NT2/D1 (cell line): ENCODE measurements around the gene NFATC4.

Experiments used
- DNase-seq: peaks from one replicate; pipeline ENCODE4 v3.0.0-alpha.2; 2011; ENCODE audit warnings: low read depth, low spot score
- H3K27me3 ChIP-seq: 2 replicates; pipeline ENCODE4 v1.6.0; 2011; ENCODE audit warnings: mild to moderate bottlenecking; ENCODE audit not compliant: insufficient read length, insufficient read depth
- H3K36me3 ChIP-seq: 2 replicates; pipeline ENCODE4 v1.6.1; 2011; ENCODE audit warnings: mild to moderate bottlenecking, low read length, mixed read lengths; ENCODE audit not compliant: insufficient read depth, insufficient read length
- H3K4me1 ChIP-seq: 2 replicates; pipeline ENCODE4 v1.5.1; 2011; ENCODE audit not compliant: insufficient read depth, insufficient read length
- H3K4me3 ChIP-seq: 2 replicates; pipeline ENCODE4 v1.5.1; 2011; ENCODE audit warnings: low read depth; ENCODE audit not compliant: insufficient read length
- H3K9ac ChIP-seq: 2 replicates; pipeline ENCODE4 v1.6.0; 2011; ENCODE audit warnings: low read depth; ENCODE audit not compliant: insufficient read length
- H3K9me3 ChIP-seq: 2 replicates; pipeline ENCODE4 v1.5.1; 2011; ENCODE audit warnings: mild to moderate bottlenecking, low read length; ENCODE audit not compliant: insufficient read depth
- SUZ12 ChIP-seq: IDR thresholded peaks from 2 replicates; pipeline ENCODE4 v1.6.1; 2011; ENCODE audit not compliant: insufficient read length, insufficient read depth; ENCODE audit errors: extremely low read depth
- YY1 ChIP-seq: IDR thresholded peaks from 2 replicates; pipeline ENCODE4 v1.6.1; 2011; ENCODE audit not compliant: insufficient read length, insufficient read depth
- ZNF274 ChIP-seq: IDR thresholded peaks from 2 replicates; pipeline ENCODE4 v1.6.1; 2011; ENCODE audit warnings: mild to moderate bottlenecking, low read depth, low read length

The NFATC4 gene

DNA sequence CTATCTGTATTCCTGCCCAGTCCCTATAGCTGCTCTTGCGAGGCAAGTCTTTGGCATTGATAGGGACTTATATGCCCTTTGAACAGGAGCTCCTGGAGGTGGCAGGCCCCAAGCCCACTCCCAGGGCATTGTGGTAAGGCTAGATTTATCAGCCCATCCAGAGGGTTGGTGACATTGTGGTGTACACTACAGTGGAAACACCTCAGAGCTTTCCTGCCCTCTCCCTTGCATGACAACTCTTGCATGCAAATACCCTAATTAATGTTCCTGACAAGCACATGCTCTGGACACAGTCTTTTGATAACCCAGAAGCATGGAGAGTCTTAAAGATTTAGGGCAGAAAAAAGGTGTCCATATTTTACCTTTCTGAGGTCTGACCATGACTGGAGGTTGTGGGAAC, 27.4 kb upstream of the NFATC4 start:
- no peaks in the 10 kb centered on the region for H3K36me3 ChIP-seq
- TF ChIP-seq ZNF274, result no peak
- no peak for TF ChIP-seq YY1
- TF ChIP-seq SUZ12, result no peak
- H3K27me3 ChIP-seq, result peaks cover 7% of the 10 kb centered on the region
- H3K9ac ChIP-seq, result no peak overlapping the region
- no peaks in the 10 kb centered on the region for H3K9me3 ChIP-seq
- no peak overlapping the region for H3K4me3 ChIP-seq
- H3K4me1 ChIP-seq, result no peaks in the 10 kb centered on the region
- DNase-seq, result no peak

GRCh38 chr14:24342889-24343288, 25.1 kb upstream of the NFATC4 start:
- H3K4me1 ChIP-seq, result peaks cover 4% of the 10 kb centered on the region
- no peak for TF ChIP-seq ZNF274
- no peak overlapping the region for H3K9ac ChIP-seq
- H3K9me3 ChIP-seq, result no peaks in the 10 kb centered on the region
- H3K4me3 ChIP-seq, result no peak overlapping the region
- no peak for DNase-seq
- no peaks in the 10 kb centered on the region for H3K36me3 ChIP-seq
- H3K27me3 ChIP-seq, result no peaks in the 10 kb centered on the region

DNA sequence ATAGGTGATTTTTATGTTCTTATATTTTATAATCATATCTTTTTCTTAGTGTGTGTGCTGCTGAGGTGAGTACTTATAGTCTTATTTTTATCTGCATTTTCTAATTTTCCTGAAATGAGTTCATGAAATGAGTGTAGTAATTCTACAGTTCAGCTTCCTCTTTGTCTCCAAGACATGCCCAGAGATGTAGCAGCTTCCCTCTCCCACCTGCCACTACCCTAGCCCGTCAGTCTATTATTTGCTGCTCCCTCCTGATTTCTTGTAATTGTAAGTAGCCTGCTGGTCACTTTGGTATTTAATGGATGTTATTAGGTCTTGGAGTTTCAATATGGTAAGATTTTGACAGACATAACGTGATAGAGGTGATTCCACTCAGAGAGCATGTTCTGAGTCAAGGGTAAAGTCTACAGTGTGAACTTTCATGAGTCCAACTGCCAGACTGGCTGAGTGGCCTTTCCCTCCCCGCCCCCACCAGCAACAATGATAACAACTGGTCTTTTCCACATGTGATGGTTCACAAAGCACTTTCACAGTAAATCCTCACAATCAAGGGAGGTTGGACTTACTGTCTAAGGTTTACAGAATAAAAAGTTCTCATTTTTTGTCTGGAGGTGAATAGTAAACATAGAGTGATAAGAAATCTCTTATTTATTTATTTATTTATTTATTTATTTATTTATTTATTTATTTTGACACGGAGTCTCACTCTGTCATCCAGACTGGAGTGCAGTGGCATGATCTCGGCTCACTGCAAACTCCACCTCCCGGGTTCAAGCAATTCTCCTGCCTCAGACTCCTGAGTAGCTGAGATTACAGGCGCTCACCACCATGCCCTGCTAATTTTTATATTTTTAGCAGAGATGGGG, 24.0 kb upstream of the NFATC4 start:
- Histone ChIP-seq H3K36me3 (no peaks in the 10 kb centered on the region), H3K27me3 (no peaks in the 10 kb centered on the region), H3K9ac (no peak overlapping the region), H3K9me3 (no peaks in the 10 kb centered on the region), H3K4me1 (peaks cover 4% of the 10 kb centered on the region), H3K4me3 (no peak overlapping the region)
- TF ChIP-seq SUZ12 (no peak), YY1 (no peak), ZNF274 (no peak)
- DNase-seq, result no peak

DNA sequence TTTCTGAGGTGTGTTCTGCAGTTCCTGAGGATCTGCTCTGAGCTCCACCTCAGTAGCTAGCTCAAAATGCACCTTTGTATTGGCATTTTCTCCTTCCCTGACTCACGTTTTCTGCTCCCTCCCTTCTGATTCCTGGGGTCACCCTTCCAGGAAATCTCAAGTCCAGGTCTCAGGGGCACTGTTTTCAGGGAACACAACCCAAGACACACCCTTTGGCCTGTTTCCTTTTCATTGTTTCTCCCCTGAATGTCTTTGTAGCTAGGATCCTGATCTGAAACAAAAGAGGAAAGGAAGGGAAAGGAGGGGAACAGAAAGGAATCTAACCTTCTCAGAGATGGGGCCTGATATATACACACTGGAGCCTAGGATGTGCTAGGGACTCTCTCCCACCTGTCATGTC, 20.9 kb upstream of the NFATC4 start:
- H3K9me3 ChIP-seq, result no peaks in the 10 kb centered on the region
- H3K9ac ChIP-seq, result no peak overlapping the region
- no peak for TF ChIP-seq ZNF274
- H3K4me1 ChIP-seq, result peaks cover 7% of the 10 kb centered on the region
- H3K4me3 ChIP-seq, result no peak overlapping the region
- no peak for DNase-seq
- no peaks in the 10 kb centered on the region for H3K36me3 ChIP-seq
- H3K27me3 ChIP-seq, result no peaks in the 10 kb centered on the region

DNA sequence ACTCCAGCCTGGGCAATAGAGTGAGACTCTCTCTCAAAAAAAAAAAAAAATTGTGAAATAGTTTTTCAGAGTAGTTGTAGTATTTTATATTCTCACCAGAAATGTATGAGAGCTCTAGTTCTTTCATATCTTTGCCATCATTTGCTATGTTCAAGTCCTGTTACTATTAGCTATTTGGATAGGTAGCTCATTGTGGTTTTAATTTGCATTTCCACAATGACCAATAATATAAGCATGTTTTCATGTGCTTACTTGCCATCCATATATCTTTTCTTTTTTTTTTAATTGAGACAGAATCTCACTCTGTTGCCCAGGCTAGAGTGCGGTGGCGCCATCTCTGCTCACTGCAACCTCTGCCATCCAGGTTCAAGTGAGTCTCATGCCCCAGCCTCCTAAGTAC, 19.8 kb upstream of the NFATC4 start:
- TF ChIP-seq SUZ12 (no peak), YY1 (no peak), ZNF274 (no peak)

DNA sequence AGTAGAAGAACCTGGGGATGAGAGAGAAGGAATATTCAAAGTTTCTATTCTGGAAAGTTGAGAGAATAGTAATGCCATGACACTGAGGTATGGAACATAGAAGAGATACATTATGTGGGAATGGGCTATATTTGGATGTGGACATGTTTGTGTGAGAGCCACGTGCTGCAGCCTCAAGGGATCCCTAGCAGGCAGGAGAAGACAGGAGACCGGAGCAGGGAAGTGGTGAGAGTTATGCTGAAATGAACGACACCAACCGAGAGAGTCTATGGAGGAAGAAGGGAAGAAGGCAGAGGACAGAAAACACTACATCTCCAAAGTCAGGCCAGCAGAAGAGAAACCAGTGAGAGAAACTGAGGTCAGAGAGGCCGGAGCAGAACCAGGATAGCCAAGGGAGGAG, 18.2 kb upstream of the NFATC4 start:
- TF ChIP-seq ZNF274 (no peak), SUZ12 (no peak), YY1 (no peak)
- no peak overlapping the region for H3K9ac ChIP-seq
- H3K4me1 ChIP-seq, result peaks cover 7% of the 10 kb centered on the region
- H3K9me3 ChIP-seq, result no peaks in the 10 kb centered on the region
- DNase-seq, result no peak
- H3K27me3 ChIP-seq, result no peaks in the 10 kb centered on the region
- no peaks in the 10 kb centered on the region for H3K36me3 ChIP-seq
- H3K4me3 ChIP-seq, result no peak overlapping the region

More for the DNA sequence above, 19.8 kb upstream of the NFATC4 start:
- Histone ChIP-seq H3K36me3 (no peaks in the 10 kb centered on the region), H3K4me3 (no peak overlapping the region), H3K9ac (no peak overlapping the region), H3K9me3 (no peaks in the 10 kb centered on the region), H3K27me3 (no peaks in the 10 kb centered on the region), H3K4me1 (peaks cover 7% of the 10 kb centered on the region)
- no peak for DNase-seq

GRCh38 chr14:24351517-24351916, 16.5 kb upstream of the NFATC4 start:
- no peaks in the 10 kb centered on the region for H3K9me3 ChIP-seq
- no peak for TF ChIP-seq YY1
- TF ChIP-seq SUZ12, result no peak
- no peak for TF ChIP-seq ZNF274
- H3K27me3 ChIP-seq, result no peaks in the 10 kb centered on the region
- no peak for DNase-seq
- H3K4me1 ChIP-seq, result peaks cover 7% of the 10 kb centered on the region
- H3K9ac ChIP-seq, result no peak overlapping the region
- H3K4me3 ChIP-seq, result no peak overlapping the region
- no peaks in the 10 kb centered on the region for H3K36me3 ChIP-seq
